ENCODE results near the gene HCFC2. TPM values are rescaled to one million over a fixed set of nuclear protein-coding genes. Genes with fewer than 3 reads are reported as not detected.

HCFC2 gene
- total RNA-seq, 4 donors from 2014 or later: 11.2 to 32.5 (median 15.9) TPM

DNA sequence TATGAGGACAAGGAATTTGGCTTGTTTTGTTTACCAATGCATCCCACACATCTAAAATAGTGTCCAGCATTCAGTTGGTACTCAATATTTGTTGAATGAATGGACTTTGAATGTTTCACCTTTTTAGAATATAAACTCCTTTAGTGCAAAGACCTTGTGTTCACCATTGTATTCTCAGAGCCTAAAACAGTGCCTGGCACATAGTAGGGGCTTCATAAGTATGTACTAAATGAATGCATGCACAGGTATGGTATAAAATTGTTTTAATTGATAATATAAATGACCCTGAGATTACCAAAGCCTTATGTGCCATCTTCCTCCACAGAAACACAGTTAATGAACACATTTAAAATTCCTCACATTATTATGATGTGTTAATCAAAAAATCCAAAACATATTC lies 78.7 kb downstream of the HCFC2 start:
- TF ChIP-seq, protein P1, sequence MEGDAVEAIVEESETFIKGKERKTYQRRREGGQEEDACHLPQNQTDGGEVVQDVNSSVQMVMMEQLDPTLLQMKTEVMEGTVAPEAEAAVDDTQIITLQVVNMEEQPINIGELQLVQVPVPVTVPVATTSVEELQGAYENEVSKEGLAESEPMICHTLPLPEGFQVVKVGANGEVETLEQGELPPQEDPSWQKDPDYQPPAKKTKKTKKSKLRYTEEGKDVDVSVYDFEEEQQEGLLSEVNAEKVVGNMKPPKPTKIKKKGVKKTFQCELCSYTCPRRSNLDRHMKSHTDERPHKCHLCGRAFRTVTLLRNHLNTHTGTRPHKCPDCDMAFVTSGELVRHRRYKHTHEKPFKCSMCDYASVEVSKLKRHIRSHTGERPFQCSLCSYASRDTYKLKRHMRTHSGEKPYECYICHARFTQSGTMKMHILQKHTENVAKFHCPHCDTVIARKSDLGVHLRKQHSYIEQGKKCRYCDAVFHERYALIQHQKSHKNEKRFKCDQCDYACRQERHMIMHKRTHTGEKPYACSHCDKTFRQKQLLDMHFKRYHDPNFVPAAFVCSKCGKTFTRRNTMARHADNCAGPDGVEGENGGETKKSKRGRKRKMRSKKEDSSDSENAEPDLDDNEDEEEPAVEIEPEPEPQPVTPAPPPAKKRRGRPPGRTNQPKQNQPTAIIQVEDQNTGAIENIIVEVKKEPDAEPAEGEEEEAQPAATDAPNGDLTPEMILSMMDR (IDR thresholded peaks at IDR 0.05): no peak
- ATAC-seq (ENCODE audit: low FRiP score): no peak
- DNase-seq (ENCODE audit: low spot score): no peak

DNA sequence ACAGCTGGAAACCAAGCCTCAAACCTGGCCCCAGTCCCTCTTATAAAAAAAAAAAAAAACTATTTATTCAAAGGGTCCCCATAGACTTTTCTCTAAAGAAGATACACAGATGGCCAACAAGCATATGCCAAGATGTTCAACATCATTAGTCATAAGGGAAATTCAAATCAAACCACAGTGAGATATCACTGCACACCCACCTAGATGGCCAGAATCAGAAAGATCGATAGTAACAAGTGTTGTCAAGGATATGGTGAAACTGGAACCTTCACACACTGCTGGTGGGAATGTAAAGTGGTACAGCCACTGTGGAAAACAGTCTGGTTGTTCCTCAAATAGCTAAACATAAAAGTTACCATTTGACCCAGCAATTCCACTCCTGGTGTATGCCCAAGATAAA lies 79.6 kb downstream of the HCFC2 start:
- TF ChIP-seq, protein P1 (IDR thresholded peaks at IDR 0.05): no peak
- ATAC-seq (ENCODE audit: low FRiP score) (no peak), DNase-seq (ENCODE audit: low spot score) (no peak)

DNA sequence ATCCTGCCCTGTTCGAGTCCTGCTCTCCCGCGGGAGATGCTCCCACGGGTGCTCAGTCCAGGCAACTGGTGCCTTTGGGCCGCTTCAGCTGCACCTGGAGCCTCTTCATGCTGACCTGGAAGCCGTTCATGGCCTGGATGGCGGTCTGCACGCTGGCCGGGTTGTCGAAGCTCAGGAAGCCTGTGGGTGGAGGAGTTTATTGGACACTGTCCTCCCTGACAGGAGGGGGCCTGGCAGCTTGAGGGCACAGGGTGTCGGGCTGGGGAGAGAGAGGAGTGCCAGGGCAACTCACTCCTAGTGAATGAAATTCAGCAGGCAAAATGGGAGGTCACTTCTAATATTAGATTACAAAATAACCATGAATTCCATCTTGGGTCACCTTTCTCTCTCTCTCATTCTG lies 83.0 kb downstream of the HCFC2 start:
- TF ChIP-seq, protein P1 (IDR thresholded peaks at IDR 0.05): no peak
- no peak for ATAC-seq (ENCODE audit: low FRiP score)

DNA sequence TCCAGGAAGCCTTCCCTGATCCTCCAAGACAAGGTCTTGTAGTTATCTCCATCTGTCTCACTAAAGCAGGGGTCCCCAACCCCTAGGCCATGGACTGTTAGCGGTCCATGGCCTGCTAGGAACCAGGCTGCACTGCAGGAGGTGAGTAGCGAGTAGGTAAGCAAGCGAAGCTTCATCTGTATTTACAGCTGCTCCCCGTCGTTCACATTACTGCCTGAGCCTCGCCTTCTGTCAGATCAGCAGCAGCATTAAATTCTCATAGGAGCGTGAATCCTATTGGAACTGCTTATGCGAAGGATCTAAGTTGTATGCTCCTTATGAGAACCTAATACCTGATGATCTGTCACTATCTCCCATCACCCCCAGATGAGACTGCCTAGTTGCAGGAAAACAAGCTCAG lies 86.1 kb downstream of the HCFC2 start:
- ATAC-seq (ENCODE audit: low FRiP score) (no peak), DNase-seq (ENCODE audit: low spot score) (no peak)
- TF ChIP-seq, protein P1 (IDR thresholded peaks at IDR 0.05): no peak

More for the DNA sequence above, 83.0 kb downstream of the HCFC2 start:
- DNase-seq (ENCODE audit: low spot score): no peak

DNA sequence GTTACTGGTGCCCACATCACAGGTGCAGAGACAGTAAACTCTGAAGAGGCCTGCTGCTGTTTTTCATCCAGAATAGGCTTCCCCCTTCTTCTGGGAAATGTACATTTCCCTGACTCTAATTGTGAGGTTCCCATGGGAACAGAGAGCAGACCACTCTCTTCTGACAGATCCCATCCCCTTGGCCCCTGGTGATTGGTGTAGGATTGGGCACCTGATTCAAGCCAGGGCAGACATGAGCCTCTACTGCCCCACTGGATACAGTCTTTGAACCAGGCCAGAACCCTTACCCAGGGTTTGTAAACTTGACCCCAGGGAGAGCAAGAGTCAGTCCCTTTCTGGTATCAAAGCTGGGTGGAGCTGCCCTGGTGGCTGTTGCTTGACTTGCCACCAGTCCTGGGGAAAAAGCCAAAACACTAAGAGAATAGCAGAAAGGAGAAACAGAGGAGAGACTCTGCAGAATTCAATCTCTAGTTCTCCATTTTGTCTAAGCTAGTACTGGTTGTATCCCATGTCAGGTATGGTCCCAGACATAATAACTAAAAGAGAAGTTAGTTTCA lies 88.4 kb downstream of the HCFC2 start:
- TF ChIP-seq, protein P1 (IDR thresholded peaks at IDR 0.05): no peak
- ATAC-seq (ENCODE audit: low FRiP score) (no peak), DNase-seq (ENCODE audit: low spot score) (no peak)

DNA sequence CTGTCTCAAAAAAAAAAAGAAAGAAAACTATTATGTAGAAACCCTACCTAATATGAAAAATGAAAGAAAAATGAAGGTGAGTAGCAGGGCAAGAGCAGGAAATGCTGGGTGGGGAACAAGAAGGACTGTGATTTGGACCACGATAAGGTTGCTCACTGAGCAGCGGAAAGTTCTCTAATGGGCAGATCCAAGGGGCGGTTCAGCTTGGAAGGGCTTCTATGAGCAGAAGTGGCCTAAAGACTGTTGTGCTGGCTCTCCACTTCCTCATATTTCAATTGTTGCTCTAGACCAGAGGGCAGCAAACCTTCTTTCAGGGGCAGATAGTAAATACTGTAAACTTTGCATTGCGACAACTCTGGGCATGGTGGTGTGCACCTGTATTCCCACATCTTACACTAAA lies 90.0 kb downstream of the HCFC2 start:
- TF ChIP-seq, protein P1 (IDR thresholded peaks at IDR 0.05): no peak
- DNase-seq (ENCODE audit: low spot score) (no peak), ATAC-seq (ENCODE audit: low FRiP score) (no peak)

DNA sequence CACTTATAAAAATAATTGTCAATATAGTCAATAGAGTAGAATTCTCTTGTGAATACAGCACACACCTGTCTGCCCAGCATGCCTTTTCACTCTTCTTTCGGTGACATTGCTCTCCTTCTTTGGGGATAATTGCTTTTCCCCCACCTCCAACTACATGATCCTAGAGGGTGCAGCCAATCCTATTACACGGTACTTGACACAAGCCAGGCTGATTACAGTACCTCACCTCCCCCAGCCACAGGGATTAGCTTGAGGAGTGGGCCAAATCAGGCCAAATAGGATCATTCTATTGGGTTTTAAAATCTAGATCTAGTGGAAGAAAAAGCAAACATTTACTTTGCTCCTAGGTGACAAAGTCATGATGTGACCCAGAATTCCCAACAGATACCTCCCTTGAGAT lies 90.5 kb downstream of the HCFC2 start:
- DNase-seq (ENCODE audit: low spot score) (no peak), ATAC-seq (ENCODE audit: low FRiP score) (no peak)
- TF ChIP-seq, protein P1 (IDR thresholded peaks at IDR 0.05): no peak
